Fibroblast of skin of right biceps (primary cell): ENCODE measurements around the gene EDARADD.

Experiments used
- DNase-seq: peaks from one replicate; pipeline ENCODE4 v3.0.0-alpha.2; 2013

Gene EDARADD

DNA sequence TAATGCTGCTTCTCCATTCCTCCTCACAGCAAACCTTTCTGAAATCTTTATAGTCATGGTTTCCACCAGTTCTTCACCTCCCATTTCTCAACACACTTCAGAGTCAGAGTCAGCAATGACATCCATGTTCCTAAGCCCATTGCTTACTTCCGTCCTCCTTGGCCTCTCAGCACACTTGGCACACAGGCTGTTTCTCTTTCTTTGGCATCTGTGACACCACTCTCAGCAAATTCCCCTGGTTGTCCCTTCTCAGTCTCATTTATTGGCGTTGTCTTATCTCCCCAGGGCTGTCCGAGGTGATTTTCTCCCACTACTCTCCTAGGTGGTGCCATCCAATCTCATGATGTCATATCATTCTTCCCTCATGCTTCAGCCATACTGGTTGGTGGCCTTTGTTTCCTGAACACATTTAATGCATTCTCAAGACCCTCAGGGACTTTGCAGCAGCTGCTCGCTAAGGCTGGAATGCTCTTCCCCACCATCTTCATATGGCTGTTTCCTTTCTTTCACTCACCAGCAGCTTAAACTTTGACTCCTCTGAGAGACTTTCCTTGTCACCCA lies 126.4 kb downstream of the EDARADD start:
- DNase-seq, result no peak

DNA sequence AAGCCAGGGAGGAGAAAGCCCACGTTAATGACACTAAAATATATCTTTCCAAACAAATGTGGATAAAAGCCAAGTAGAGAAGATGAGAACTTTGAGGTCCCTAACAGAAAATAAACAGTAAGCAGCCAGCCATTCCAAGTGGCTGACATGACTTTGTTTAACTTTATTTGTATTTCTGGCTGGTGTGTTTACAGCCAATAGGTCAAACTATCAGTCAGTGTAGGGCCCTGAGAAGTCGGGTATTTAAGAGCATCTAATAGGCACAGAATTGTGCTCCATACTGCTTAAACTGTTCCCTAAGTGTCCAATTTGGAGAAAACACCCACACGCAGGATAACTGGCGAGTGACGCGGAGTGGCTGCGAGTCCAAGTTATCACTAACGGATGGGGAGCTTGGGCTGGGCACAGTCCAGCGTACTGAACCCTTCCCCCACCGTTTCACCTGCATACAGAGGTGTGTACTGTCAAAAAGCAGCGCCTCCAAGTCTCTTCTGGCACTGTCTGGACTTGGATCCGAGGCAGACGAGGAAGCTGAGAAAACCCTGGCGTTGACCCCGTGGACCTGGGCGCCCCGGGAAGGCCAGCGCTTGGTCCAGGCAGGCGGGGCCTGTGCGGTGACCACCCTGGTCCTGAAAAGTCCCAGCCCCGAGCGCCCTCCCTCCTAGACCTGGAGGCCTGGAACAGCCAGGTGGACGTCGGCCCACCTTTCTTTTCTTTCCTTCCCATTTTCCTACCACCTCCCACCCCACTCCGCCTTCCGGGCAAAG lies 129.0 kb downstream of the EDARADD start:
- DNase-seq, result no peak

DNA sequence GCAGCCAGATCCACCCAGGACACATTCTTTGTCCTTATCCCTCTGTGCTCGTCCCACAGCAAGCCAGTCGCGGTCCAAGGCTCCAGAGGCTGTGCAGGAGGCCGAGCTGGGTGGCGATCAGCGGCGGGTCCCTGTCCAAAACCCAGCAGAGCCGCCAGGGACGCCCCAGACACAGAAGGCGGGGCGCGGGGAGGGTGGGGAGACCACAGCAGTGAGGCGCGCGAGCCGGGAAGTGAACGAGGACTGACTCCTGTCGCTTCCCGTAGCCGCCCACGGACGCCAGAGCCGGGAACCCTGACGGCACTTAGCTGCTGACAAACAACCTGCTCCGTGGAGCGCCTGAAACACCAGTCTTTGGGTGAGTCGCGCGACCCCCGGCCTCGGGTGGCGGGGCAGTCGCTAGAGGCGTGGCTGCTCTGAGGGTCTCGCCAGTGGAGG lies 129.6 kb downstream of the EDARADD start, which contains the start of gene LGALS8:
LGALS8 (plus strand) TSS at position 279 of the 438 bp plus-strand sequence. CDS start 2,089 bp downstream, outside the sequence.
- peak; percentile 82 for DNase-seq

DNA sequence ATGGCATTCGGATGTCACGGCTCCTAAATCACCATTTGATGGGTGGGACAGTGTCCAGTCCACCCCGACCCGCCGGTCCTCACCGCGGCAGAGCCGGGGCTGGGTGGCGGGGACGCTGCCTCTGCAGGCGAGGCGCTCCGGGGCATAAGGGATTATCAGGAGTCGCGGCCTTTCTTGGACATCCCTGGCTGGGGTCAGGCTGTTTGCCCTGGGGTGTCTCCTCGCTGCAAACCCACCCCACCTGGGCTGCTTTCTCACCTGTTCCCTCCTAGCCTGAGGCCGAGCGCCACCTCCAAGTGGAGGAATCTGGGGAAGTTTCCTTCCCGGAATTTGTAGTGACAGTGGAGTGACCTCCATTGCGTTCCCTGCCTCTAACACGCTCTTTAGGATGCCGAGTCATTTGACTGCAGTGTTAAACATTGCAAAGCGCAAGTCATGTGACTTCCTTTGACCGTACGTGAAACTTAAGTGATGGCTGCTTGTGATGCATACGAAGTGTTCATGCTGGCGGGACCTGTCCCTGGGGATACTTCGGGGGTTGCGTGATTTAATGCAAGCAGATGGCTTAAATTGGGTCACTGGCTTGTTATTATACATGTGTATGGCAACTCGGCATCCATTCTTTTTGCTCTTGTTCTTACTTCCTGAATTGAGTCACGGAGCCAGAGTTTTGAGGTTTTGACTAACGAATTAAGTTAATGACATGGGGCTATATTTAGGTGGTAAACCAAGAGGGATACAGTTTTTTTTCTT lies 130.2 kb downstream of the EDARADD start:
- DNase-seq, result peak; percentile 88

DNA sequence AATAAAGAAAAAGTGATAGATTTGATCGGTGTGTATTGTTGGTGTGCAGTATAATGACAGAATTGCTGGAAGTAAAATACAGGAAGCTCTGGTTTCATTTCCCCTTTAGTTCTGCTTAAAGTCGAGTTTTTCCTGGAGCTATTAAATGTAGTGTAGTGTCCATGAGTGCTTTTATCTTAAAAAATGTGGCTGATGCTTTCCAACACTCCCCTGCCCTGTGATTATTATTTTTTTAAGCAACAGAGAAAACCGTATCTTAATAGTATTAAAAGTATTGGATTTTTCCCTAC lies 130.8 kb downstream of the EDARADD start:
- no peak for DNase-seq

DNA sequence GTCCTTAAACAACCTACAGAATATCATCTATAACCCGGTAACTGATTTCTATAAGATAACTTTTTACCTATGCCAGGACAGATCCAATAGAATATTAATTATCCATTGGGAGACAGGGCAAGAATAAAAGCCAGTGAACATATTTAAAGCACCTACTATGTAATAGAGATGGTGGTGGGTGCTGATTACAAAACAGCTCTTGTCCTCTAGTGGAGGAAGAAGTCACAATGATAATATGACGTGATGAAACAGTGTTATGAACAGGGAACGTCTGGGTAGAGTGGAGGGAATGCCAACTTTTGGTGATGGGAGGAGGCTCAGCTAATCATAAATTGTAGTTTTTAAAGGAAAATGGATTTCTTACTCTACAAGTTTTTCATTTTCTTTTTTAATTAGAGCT lies 132.0 kb downstream of the EDARADD start:
- no peak for DNase-seq

DNA sequence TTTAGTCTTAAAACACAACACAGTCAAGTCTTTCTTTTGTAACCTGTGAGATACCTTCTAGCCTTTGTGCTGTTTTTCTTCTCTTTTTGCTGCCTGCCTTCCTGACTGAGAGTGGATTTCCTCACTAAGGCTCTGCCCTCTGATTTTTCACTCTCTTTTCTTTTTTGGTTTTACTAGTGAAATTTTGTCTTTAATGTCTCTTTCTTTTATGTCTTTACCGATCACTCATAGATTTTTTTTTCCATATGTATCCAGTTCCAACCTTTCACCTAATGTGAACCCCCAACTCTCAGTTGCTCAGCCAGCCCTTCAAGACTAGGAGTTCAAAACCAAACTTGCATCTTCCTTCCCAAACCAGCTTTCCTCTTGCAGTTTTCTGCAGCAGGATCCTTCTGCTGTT lies 136.2 kb downstream of the EDARADD start:
- DNase-seq, result no peak

DNA sequence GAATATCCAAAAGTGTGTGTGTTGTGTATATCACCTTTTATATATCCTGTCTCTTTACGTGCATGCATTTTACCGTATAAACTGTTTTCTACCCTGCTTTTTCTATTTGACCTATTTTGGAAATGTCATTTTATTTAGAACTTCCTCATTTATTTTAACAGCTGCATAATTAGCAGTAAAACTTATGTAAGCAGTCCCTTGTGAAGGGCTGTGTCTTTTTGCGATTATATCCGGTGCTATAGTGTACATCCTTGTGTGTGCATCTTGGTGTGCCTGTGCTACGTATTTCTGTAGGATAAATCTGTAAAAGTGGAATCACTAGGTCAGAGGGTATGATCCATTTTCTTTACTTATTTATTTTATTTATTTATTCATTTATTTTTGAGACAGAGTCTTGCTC lies 136.9 kb downstream of the EDARADD start:
- DNase-seq, result no peak

DNA sequence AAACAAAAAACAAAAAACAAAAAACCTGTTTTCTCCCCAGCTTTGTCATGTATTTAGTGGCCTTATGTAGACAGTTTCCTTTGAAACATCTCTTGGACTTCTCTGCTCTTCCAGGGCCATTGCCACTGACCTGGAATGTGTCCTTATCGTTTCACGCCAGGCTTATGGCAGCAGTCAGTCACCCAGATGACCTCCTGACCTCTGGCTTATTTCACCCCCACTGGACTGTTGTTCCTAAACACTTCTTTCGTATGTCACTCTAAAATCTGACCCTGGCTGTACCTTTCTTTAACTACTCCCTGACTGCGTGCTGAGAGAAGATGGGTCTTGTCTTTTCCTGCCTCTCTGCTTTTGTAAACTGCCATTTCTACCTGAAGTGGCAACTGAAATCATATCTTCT lies 138.8 kb downstream of the EDARADD start:
- DNase-seq, result no peak

DNA sequence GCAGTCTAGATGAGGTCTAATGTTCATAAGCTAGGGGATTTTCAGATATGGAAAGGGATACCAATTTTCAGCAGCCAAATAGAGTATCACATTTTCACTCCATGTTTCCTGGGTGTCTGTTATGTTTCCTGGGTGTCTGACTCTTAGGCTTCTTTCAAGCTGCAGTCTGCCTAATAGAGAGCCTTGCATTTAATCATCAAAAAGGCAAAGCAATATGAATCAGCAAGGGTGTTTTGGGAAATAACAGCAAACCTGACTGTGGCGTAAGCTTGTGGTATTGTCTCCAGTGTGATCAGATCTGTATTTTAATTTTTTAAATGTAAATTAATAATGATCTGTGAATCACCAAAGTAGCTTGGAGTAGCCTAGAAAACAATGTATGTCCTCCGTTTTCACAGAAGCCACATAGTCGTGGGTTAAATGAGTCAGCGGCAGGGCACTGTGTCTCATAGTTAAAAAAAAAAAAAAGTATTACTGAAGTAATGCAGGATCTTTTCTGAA lies 140.1 kb downstream of the EDARADD start:
- peak; percentile 76 for DNase-seq
